B cell (primary cell): ENCODE data around the gene MPEG1.

Experiments used
- CTCF ChIP-seq: fragments of 200-600 bp; IDR thresholded peaks from one replicate; pipeline ENCODE4 v1.8.0; 2022; ENCODE audit warnings: antibody characterized with exemption, mild to moderate bottlenecking
- EZH2 ChIP-seq: IDR thresholded peaks from 2 replicates; pipeline ENCODE4 v1.6.1; 2012; ENCODE audit warnings: borderline replicate concordance, low read depth, mild to moderate bottlenecking, moderate library complexity, low read length; ENCODE audit not compliant: insufficient read depth, poor library complexity, severe bottlenecking

GRCh38 chr11:59205648-59206047 lies 7.1 kb downstream of the MPEG1 start:
- TF ChIP-seq CTCF (no peak), EZH2 (no peak)
